DLD1 (cell line): ENCODE measurements around the gene LY6G6D.
"Not testable (repeated sequence)": the region's sequence is repeated elsewhere in the genome, so short reads cannot be mapped to it uniquely, and the experiment has no call there.

Experiments
- in situ Hi-C: cut with HindIII; loops from 2 replicates; pipeline ENCODE4 v1.10.0; 2017; ENCODE audit warnings: low sequenced_read_pairs

The LY6G6D gene

DNA sequence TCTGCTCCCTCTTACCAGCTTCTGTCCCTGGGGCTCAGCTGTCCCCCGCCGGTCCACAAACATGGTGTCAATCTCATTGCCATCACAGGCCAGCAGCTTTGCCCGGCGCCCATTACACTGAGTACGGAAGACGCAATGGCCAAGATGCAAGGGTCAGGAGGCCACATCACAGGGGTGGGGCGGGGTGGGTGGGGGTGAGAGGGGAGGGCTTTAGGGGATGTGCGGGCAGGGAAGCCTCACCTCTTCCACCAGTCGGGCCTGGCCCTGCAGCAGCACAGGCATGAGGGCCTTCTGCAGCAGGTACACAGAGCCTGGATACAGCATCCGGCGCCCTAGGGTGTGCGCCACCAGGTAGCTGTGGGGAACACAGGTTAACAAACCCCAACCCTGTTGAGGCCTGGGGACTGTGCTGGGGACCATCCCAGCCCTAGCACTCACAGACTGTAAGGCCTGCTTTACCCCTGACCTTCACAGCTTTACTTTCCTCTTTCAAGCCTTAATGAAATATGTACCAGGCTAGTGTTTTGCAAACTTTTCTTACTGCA, 23.5 kb upstream of the LY6G6D start:
- in situ Hi-C loops, result loop anchor here (5.0 kb wide), 1 partner anchor 41 kb away; no protein-coding TSS in a partner anchor

DNA sequence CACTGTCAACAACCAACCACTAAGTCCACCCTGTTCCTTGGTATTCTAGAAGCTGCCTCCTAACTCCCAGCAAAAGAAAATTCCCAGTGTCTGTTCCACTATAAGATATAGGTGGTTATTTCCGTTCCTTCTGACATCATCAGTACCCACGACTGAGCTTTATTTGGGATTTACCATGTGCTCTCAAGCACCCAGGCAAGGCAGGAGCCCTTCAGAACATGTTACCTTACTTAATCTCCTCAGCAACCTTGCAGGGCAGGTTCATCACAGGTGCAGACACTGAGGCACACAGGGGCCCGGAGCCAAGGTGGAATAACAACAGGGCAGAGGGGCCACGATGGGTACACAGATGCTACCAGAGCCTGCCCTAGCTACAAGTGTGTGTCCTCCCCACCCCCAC, 22.8 kb upstream of the LY6G6D start:
- in situ Hi-C loops, result loop anchor here (5.0 kb wide), 1 partner anchor 40 kb away; no protein-coding TSS in a partner anchor

DNA sequence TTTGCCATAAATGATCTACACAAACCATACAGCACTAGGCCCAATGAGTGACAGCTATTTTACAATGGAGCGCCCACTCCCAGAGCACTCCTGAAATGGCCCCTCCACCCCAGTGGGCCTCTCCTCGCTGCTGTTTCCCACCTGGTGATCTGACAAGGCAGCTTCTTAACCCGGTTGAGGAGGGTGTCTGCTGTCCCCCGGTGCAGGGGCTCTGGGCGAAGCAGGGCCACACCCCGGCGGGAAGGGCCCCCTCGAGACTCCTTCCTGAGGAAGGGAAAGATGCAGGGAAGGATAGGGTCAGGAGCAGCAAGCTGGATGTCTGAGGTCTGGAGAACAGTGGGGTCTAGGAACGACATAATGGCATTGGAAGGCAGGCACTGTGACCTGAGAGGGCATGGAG, 22.3 kb upstream of the LY6G6D start:
- in situ Hi-C loops, result loop anchor here (5.0 kb wide), 1 partner anchor 39 kb away; no protein-coding TSS in a partner anchor

DNA sequence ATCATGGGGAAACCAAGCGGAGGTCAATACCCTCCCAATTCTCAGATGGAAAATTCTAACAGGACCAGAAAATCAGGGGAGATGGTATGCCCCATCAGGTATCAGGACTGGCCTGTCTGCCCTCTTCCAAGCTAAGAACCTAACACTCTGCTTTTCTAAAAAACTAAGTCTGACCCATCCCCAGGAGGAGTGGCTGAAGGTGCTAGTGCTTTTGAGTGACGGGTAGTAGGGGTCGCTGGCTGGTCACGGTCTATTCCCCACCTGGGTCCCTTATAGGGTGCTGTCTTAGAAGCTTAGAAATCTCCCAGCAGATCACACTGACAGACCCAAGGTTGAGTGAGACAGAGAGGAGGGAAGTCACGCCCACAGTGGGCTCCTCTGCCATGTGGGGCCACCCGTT, 21.6 kb upstream of the LY6G6D start:
- in situ Hi-C loops, result loop anchor here (5.0 kb wide), 1 partner anchor 39 kb away; no protein-coding TSS in a partner anchor

DNA sequence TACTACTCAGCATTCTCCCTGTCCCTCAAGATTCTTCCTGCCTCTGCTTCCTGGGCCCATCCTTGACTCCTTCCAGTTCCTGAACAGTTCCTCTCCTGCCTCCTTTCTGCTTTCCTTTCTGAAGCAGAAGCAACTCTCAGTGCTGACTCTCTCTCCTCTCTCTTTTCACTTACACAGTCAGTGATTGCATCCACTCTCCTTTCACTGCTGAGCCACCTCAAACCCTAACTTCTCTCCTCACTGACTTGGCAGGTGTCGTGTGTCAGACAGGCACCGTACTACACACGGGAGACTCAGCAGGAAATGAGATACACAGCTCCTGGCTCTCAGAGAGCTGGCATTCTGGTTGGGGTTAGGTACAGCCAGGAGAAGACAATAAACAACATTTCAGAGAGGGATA, 17.6 kb upstream of the LY6G6D start:
- in situ Hi-C loops, result no loop called here

DNA sequence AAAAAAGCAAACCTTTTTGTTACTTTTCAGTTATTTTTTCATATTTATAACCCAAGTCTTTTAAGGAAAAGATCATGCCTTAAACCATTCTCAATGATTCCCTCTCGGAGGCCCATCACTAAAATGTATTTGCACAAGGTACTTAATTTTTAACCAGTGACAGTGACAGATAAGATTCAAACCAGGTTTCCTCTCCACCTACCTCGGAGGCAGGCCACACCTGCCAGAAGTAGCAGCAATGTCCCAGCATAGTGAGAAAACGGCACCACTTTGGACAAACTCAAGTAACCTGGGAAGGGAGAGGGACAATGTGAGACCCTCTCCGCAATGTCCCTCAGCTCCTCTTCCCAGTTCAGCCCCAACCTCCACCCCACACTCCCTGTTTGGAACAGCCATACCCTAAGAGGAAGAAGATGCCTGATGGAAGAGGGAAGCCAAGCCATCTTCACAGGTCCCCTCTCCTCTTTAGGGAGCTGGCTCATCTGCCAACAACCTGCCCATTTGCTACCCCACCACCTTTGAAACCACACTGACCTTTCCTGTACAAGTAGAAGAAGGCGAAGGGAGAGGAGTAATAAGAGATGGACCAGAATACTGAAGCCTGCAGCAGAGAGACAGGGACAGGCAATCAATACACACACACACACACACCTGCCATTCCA, 14.3 kb upstream of the LY6G6D start:
- in situ Hi-C loops, result no loop called here

DNA sequence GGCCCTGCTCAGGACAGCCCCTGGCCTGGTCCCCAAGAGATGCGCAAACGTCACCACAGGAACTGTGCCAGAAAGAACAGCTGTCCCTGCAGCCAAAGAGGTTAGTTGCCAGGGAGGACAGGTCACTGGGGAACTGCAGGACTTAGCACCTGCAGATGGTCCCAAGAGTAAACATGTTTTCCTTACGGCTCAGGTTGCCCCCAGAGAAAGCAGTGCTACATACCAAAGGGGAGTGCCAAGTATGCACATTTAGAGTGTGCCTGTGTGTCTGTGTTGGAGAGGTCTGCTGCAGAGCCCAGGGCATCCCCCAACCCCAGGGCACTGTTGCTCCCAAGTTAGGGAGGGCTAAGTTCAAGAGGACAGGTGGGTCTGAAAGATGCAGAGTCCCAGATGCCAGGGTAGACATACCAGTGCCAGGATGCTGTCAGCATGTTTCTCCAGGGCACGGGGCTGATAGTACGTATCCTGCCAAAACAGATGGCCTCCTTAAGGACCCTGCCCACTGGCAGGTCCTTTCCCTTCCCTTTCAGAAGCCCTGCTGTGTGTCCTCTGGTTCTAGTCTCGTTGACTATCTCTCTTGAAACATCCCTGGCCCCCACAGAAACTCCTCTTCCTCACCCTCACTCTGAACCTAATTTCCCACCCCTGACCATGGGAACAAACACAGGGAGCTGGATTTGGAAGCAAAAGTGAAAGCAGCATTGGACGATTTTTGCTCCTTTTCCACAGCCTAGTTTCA, 13.3 kb upstream of the LY6G6D start:
- in situ Hi-C loops, result no loop called here

DNA sequence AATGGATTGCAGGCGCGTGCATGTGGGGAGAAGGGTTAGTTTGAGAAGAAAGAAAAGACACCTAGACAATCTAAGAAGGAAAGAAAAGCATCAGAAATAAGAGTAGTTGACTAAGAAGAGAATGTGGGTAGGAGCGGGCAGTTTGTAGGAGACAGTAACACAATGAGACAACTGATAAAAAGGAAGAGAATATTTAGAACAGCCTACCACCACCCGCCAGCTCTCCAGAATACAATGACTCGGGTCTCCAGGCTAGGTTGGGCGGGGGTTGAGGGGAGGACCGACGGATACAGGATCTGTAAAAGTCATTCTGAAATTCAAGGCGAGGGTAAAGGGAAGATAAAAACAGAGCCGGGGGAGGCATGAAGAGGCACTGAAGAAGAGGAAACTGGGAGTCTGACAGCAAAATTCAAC, 12.7 kb upstream of the LY6G6D start:
- in situ Hi-C loops, result no loop called here

DNA sequence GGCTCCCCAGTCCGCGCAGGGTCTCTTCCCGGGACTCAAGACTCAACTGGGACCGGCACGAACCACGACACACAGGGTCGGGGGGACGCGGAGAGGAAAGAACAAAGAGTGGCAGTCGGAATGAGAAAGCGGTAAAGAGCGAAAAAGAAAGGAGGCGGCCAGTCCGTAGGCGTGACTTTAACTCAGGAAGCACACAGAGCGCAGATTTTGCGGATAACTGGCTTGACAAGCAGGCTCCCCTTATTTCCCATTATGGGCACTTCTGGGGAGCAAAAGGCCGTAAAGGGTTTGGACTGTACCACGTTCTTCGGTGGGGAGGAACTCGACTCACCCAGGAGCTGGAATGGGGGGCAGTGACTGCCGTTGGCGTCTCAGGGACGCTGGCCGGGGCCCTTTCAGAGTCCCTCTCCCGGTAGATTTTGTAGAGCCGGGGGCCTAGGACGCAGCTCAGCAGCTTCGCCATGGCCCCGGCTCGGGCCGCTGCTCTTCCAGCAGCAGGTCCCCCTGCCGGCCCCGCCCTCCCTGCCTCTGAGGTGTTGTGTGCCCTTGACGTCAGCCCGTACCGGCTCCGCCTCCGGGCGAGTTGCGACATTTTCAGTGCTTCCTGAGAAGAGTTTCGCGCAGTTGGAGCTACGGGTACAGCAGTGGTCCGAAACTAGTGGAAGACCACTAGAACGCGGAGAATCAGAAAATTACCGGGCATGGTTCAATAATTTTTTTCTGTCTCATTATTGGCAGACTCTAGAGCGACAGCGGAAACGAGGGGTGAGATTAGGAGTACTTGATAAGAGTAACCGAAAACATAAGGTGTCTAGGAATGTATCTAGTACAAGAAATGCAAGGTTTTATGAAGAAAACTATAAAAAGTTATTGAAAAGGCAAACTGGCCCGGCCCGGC, 12.1 kb upstream of the LY6G6D start, which contains the start of gene ABHD16A:
TSS of gene ABHD16A (minus strand) at position 506 of the 898 bp plus-strand sequence. CDS start at position 463, 43 bp downstream.
- in situ Hi-C loops, result no loop called here

DNA sequence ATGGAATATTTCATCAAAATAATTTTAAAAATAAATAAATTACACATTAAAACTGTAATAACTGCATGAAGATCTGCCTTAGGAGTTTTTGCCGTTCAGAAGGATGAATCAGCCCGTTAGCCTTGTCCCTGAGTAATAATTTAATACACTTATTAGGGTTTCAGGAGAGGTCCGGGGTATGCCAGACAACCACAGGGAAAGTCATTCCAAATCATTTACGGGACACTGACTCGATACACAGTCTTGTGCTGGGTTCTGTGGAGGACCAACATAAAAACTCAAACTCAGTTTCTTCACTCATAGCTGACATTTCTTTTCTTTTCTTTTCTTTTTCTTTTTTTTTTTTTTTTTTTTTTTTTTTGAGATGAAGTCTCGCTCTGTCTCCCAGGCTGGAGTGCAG, 9.2 kb upstream of the LY6G6D start:
- in situ Hi-C loops, result no loop called here

DNA sequence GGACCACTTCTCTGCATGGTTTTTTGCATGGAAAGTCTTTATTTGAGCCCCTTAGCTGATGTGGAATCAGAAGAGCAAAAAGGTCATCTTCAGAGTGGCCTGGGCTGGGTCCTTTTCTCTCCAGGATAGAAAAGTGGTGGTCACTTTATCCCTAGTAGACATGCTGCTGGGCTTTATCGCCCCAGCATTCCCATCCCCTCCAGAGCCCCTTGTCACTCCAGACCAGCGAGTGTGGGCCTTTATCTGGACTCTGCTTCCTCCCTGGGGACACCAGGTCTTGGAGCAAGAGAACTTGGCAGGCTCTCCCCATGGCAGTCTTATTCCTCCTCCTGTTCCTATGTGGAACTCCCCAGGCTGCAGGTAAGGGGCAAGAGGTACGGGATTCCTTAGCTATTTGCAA, 8.5 kb upstream of the LY6G6D start, which contains the start of gene LY6G6F:
TSS of gene LY6G6F (plus strand) at position 268 of the 400 bp plus-strand sequence. CDS start at position 309, 41 bp downstream.
- in situ Hi-C loops, result no loop called here

DNA sequence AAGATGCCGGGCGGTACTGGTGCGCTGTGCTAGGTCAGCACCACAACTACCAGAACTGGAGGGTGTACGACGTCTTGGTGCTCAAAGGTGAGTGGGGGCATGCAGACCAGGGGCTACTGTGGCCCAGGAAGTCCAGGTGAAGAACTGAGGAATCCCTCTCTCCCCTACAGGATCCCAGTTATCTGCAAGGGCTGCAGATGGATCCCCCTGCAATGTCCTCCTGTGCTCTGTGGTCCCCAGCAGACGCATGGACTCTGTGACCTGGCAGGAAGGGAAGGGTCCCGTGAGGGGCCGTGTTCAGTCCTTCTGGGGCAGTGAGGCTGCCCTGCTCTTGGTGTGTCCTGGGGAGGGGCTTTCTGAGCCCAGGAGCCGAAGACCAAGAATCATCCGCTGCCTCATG, 7.4 kb upstream of the LY6G6D start:
- in situ Hi-C loops, result no loop called here

DNA sequence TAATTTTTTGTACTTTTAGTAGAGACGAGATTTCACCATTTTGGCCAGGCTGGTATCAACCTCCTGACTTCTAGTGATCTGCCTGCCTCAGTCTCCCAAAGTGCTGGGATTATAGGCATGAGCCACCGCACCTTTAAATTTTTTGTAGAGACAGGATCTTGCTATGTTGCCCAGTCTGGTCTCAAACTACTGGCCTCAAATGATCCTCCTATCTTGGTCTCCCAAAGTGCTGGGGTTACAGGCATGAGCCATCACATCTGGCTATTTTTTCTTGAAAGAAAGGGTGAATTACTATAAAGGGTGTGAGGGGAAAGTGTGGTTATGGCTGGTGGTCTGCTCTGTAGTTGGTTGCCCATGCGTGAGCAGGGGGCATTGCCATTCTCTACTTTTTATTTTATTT, 6.9 kb upstream of the LY6G6D start:
- in situ Hi-C loops, result no loop called here

DNA sequence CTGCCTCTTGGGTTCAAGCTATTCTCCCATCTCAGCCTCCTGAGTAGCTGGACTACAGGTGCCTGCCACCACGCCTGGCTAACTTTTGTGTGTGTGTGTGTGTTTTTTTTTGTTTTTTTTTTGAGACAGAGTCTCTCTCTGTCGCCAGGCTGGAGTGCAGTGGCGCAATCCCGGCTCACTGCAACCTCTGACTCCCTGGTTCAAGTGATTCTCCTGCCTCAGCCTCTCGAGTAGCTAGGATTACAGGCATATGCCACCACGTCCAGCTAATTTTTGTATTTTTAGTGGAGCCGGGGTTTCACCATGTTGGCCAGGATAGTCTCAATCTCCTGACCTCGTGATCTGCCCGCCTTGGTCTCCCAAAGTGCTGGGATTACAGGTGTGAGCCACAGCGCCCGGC, 6.0 kb upstream of the LY6G6D start:
- in situ Hi-C loops, result not testable (repeated sequence)

DNA sequence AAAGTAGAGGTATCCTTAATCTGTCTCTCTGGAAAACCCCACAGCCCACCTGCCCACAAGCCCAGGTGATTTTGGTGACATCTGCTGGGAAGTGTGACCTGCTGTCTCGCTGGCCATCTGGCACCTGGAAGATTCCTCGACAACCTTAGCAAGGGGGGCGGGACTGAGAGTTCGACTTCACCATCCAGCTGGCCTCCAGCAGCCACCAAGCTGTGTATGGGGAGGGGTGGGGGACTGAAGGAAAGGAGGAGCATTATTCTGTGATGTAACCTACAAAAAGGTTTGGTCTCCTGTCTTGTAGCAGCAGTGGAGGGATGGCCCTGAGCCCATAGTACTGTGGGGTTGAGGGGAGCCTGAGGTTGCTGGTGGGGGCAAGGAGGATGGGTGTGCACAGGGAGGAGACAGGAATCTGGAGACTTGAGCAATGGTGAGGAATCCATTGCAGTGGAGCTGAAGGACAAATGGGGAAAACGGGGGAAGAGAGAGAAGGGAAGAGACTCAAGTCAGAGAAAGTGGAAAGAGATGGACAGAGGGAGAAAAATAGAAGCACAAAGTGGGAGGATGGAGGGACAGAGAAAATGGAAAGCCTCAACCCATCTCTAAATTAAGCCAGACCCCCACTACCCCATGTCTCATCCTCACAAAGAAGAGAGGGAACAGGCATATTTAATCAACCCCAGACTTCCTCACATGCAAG, 4.5 kb upstream of the LY6G6D start:
- in situ Hi-C loops, result no loop called here

DNA sequence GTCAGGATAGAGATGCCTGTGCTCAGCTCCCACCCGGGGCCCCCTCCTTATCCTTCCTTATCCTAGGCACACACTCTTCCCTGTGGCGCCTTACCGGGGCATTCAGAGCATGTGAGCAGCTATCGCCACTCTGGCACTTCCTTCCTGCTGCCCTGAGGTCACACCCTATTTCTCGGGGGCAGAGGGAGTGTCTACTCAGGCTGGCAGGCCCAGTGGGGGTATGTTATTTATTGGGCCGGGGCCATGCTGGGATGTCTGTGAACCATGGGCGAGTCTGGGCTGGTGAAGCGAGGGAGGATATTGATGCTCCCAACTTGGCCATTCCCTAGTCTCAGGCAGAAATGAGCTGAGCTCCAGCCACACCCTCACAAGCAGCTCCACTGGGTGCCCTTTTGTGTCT, 3.9 kb upstream of the LY6G6D start:
- in situ Hi-C loops, result no loop called here

DNA sequence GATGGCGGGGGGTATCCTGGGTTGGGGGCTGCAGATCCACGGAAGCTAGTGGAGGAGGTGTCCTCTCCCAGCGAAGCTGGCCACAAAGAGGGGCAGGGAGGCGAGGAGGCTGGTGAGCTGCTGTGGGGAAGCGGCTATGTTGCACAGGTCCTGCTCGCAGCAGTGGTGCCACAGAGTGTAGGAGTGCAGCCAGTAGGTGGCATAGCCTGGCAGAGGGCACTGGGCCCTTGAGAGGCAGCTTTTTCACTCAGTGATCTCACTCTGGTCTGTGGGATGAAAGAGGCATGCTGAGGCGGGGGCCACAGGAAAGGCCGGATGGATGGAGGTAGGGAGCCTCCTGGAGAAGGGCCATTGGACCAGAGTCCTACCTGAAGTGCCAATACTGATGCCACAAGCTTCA, 2.9 kb upstream of the LY6G6D start:
- in situ Hi-C loops, result no loop called here

DNA sequence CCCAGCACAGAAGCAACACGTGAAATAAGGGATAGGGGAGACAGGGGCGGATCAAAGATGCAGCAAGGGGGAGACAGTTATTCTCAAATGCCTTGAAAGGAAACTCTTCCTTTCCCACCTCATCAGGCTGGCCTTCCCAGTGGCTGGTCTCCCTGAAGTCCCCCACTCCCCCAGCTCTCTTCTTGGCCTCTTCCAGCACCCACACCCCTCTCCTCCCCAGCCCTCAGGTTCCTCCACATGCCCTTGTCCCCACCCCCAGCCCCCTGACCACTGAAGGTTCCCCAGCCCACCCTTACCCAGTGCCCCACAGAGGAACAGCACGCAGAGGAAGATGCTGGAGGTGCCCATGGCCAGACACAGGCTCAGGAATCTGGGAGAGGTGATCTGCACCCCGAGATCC, 1.7 kb upstream of the LY6G6D start:
- in situ Hi-C loops, result no loop called here

DNA sequence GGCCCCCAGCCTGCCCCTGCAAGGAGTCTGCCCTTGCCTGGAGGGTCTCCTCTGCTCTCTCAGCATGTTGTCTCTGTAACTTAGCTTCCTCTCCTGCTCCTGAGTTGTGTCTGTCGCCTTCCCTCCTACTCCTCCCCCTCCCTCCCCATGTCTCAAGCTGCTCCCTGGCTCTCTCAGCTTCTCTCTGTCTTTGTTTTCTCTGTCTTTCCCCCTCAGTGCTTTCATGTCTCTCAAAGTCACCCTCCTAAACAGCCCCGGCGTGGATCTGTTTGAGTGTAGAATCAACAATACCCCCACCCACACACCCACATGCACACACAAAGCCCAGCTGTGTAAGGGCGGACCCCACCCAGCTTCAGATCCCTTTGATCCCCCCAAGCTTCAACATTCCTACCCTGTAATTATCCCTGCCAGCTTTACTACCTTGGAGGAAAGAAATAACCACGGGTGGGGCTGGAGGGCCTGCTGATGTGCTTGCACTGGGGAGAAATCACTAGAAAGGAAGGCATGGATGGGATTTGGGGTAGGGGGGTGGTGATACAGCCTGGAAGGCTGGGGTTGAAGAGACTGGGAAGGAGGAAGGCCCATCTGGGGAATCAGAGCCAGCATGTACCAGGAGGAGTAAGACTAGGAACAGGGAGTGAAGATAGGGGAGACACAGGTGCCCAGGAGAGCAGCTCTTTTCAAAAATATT, 1.0 kb upstream of the LY6G6D start:
- in situ Hi-C loops, result no loop called here
